Thyroid gland (tissue), 4 donors: ENCODE data around the gene CLMP. TPM values are rescaled to one million over a fixed set of nuclear protein-coding genes. Genes with fewer than 3 reads are reported as not detected.

Source experiments
- DNase-seq, 2 donors: peaks; one replicate each; pipeline ENCODE4 v3.0.0-alpha.2; 2019
- H3K27ac ChIP-seq, 3 donors: fragments of 200-600 bp; sonication (generic); 1 replicate in 2 of 3; 2 replicates in 1 of 3; pipeline ENCODE4 v1.5.1; 2016 to 2019; ENCODE audit warnings: mild to moderate bottlenecking in 1 of 3, moderate library complexity in 1 of 3
- H3K27me3 ChIP-seq: fragments of 200-600 bp; sonication (generic); one replicate; pipeline ENCODE4 v1.5.1; 2019
- H3K36me3 ChIP-seq, 2 donors: fragments of 200-600 bp; sonication (generic); one replicate each; pipeline ENCODE4 v1.5.1; 2016 to 2019
- H3K4me1 ChIP-seq, 2 donors: fragments of 200-600 bp; sonication (generic); one replicate each; pipeline ENCODE4 v1.5.1; 2017 to 2019
- H3K4me3 ChIP-seq, 3 donors: fragments of 200-600 bp; sonication (generic); replicated peaks in 1 of 3; 1 replicate in 2 of 3; 2 replicates in 1 of 3; pipeline ENCODE4 v1.5.1; 2016; ENCODE audit warnings: mild to moderate bottlenecking in 1 of 3
- H3K9me3 ChIP-seq: fragments of 200-600 bp; sonication (generic); one replicate; pipeline ENCODE4 v1.5.1; 2017
- POLR2A ChIP-seq, 2 donors: fragments of 450-650 bp; IDR thresholded peaks; one replicate each; pipeline ENCODE4 v1.6.1; 2017; ENCODE audit warnings: antibody characterized with exemption in 2 of 2, mild to moderate bottlenecking in 2 of 2, moderate library complexity in 1 of 2
- WGBS, 2 donors: methylation state at CpG; one replicate each; pipeline ENCODE4 v1.1.5; 2017; 5-methylcytosine and 5-hydroxymethylcytosine counted together
- intact Hi-C: fragments of 100-400 bp; cut with DNase I; formaldehyde crosslinking; loops from one replicate; pipeline ENCODE4 v1.15.1; 2023
- small RNA-seq: library from RNA; depleted of rRNA; stranded (forward); fragments of <200 nt; gene quantifications from one replicate; pipeline ENCODE3, GENCODE V24; 2016
- total RNA-seq, 4 donors: library from RNA; depleted of rRNA; stranded (reverse); fragments of >200 nt; gene quantifications; one replicate each; pipeline ENCODE4 v1.2.3, GENCODE V29; 2016
- TF ChIP-seq, protein P1 (sequence below), 6 experiments: fragments of 200-600 bp in 3 of 6; fragments of 450-650 bp in 3 of 6; sonication (generic) in 3 of 6; IDR thresholded peaks; one replicate each; pipeline ENCODE4 v1.5.1; 2016 to 2019; ENCODE audit warnings: antibody characterized with exemption in 6 of 6, mild to moderate bottlenecking in 2 of 6, inconsistent platforms in 1 of 6, moderate library complexity in 1 of 6

CLMP gene
- total RNA-seq, 4 donors from 2014 or later = 4.9 to 13.2 (median 9.3) TPM

DNA sequence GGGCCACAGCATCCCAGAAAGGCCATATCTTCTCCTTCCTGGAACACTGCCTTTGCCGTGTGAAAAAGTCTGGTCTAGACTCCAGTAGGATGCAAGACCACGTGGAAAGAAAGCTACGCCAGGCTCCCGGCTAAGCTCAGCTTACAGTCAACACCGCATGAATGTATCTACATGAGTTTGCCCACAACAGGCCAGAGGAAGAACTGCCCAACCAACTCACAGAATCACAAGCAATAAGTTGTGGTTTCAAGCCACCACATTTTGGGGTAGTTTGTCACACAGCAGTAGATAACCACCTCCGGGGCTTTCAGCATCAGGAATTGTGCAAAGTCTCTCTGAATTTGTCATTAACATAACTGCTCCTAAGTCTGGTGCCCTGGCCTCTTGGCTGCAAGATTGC lies 160.5 kb downstream of the CLMP start:
- 83 to 85% methylated on average over 6 of the region's 6 CpGs for WGBS, 2 donors
- TF ChIP-seq POLR2A (IDR thresholded peaks at IDR 0.05) = no peak
- TF ChIP-seq, protein P1, sequence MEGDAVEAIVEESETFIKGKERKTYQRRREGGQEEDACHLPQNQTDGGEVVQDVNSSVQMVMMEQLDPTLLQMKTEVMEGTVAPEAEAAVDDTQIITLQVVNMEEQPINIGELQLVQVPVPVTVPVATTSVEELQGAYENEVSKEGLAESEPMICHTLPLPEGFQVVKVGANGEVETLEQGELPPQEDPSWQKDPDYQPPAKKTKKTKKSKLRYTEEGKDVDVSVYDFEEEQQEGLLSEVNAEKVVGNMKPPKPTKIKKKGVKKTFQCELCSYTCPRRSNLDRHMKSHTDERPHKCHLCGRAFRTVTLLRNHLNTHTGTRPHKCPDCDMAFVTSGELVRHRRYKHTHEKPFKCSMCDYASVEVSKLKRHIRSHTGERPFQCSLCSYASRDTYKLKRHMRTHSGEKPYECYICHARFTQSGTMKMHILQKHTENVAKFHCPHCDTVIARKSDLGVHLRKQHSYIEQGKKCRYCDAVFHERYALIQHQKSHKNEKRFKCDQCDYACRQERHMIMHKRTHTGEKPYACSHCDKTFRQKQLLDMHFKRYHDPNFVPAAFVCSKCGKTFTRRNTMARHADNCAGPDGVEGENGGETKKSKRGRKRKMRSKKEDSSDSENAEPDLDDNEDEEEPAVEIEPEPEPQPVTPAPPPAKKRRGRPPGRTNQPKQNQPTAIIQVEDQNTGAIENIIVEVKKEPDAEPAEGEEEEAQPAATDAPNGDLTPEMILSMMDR (IDR thresholded peaks at IDR 0.05) = no peak
- Histone ChIP-seq H3K9me3 (no peaks in the 10 kb centered on the region), H3K4me1 (no peaks in the 10 kb centered on the region), H3K36me3 (no peaks in the 10 kb centered on the region), H3K27me3 (no peaks in the 10 kb centered on the region), H3K4me3 (no peak overlapping the region), H3K27ac (no peak overlapping the region)
- DNase-seq = no peak
- intact Hi-C loops = loop anchor here (5.0 kb wide), 1 partner anchor 237 kb away; no protein-coding TSS in a partner anchor

DNA sequence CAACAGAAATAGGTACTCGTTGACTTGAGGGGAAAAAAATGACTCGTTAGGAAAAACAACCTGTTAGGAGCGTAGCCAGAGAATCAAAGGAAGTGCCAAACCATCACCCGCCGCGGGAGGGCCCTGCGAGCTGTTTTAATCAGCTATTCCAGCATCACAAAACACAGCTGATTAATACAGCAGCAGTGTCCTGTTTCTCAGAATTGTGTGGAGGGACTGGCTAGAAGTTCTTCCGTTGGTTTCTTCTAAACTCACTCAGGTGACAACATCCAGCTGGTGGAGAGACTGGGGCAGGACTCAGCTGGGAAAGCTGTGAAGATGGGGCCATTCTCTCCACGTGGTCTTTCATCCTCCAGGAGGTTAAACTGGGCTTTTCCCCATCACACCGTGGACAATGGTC lies 161.2 kb downstream of the CLMP start:
- TF ChIP-seq POLR2A (IDR thresholded peaks at IDR 0.05) = no peak
- TF ChIP-seq, protein P1 (IDR thresholded peaks at IDR 0.05) = peak in 1 of 6 experiments; percentile 15
- DNase-seq = peak in 1 of 2 donors; percentile 8
- Histone ChIP-seq H3K27me3 (no peaks in the 10 kb centered on the region), H3K36me3 (no peaks in the 10 kb centered on the region), H3K9me3 (no peaks in the 10 kb centered on the region), H3K27ac (no peak overlapping the region), H3K4me3 (no peak overlapping the region), H3K4me1 (no peaks in the 10 kb centered on the region)
- intact Hi-C loops = loop anchor here (5.0 kb wide), 1 partner anchor 237 kb away; no protein-coding TSS in a partner anchor
- WGBS, 2 donors = 45 to 47% methylated on average over 10 of the region's 10 CpGs

DNA sequence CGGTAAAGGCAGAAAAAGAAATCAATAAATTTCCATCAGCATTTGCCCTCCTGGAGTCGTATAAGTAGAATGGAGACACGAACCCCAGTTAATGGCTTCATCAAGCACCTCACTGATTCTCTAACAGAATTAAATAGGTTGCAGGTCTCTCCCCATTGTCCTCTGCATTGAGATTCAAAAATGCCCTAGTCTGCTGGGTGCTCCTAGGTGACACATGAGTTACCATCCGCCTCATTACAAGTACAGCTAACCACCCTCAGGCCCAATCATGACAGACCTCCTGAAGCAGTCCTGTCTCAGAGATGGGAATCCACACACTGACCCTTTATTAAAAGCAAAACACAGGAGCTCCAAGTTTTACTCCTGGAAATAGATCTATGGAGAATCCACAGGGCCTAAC lies 164.5 kb downstream of the CLMP start:
- 86 to 88% methylated on average over 4 of the region's 4 CpGs for WGBS, 2 donors
- Histone ChIP-seq H3K27ac (no peak overlapping the region), H3K9me3 (no peaks in the 10 kb centered on the region), H3K27me3 (no peaks in the 10 kb centered on the region), H3K4me3 (no peak overlapping the region), H3K4me1 (no peaks in the 10 kb centered on the region), H3K36me3 (no peaks in the 10 kb centered on the region)
- intact Hi-C loops = loop anchor here (5.0 kb wide), 1 partner anchor 233 kb away; no protein-coding TSS in a partner anchor
- TF ChIP-seq, protein P1 (IDR thresholded peaks at IDR 0.05) = no peak
- no peak for TF ChIP-seq POLR2A (IDR thresholded peaks at IDR 0.05)
- no peak for DNase-seq

DNA sequence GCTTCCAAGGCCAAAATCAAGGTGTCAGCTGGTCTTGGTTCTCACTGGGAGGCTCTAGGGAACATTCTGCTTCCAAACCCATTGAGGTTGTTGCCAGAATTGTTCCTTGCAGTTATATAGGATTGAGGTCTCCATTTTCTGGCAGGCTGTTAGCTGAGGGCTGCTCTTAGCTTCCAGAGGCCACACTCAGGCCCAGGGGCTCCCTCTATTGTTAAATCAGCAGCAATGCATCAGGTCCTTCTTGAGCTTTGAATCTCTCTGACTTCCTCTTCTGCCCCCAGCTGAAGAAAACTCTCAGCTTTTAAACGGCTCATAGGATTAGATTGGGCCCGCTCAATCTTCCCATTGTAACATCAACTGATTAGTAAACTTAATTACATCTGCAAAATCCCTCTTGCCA lies 174.1 kb downstream of the CLMP start:
- Histone ChIP-seq H3K36me3 (no peaks in the 10 kb centered on the region), H3K27me3 (no peaks in the 10 kb centered on the region), H3K9me3 (no peaks in the 10 kb centered on the region), H3K4me1 (no peaks in the 10 kb centered on the region), H3K27ac (no peak overlapping the region), H3K4me3 (no peak overlapping the region)
- peak; percentile 13 to 32 for DNase-seq
- TF ChIP-seq, protein P1 (IDR thresholded peaks at IDR 0.05) = peak in 5 of 6 experiments; percentile 16 to 66 (median 31)
- no peak for TF ChIP-seq POLR2A (IDR thresholded peaks at IDR 0.05)
- 42 to 47% methylated on average over 2 of the region's 2 CpGs for WGBS, 2 donors
- intact Hi-C loops = loop anchor here (5.0 to 10.0 kb wide), 3 partner anchors 159 to 396 kb away; no protein-coding TSS in a partner anchor

Small RNAs within 50 kb of the gene (small RNA-seq; reads per million reads assigned to genes)
- gene RPL31P47 = not detected
- gene SNORD14C = not detected
- gene SNORD14D = not detected
- 142 reads per million, percentile 97 among the genes with 10 or more reads in this experiment for gene SNORD14E

Other genes starting within 250 kb of the CLMP start
- not detected for gene BSX, start 213.4 kb downstream of the CLMP start, total RNA-seq
- 1,000 to 10,000 TPM in 1 of 4 donors, 100 to 1,000 TPM in 3; 641 to 1,030 (median 860) TPM for gene HSPA8, start 133.1 kb downstream of the CLMP start, total RNA-seq
- gene GRAMD1B, start 235.0 kb upstream of the CLMP start, total RNA-seq = 10 to 100 TPM in 2 of 4 donors, 1 to 10 TPM in 2; 7.0 to 22.7 (median 9.2) TPM